ENCODE measurements around the gene RICTOR.

DNA sequence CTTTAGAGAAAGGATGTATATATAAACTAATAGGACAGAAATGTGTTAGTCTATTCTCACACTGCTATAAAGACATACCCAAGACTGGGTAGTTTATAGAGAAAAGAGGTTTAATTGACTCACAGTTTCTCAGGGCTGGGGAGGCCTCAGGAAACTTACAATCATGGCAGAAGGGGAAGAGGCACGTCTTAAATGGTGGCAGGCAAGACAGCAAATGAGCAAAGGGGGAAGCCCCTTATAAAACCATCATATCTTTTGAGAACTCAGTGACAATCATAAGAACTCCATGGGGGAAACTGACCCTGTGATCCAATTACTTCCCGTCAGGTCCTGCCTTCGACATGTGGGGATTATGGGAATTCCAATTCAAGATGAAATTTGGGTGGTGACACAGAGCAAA is 8.8 kb upstream of the RICTOR start:
- TF ChIP-seq, protein P1, sequence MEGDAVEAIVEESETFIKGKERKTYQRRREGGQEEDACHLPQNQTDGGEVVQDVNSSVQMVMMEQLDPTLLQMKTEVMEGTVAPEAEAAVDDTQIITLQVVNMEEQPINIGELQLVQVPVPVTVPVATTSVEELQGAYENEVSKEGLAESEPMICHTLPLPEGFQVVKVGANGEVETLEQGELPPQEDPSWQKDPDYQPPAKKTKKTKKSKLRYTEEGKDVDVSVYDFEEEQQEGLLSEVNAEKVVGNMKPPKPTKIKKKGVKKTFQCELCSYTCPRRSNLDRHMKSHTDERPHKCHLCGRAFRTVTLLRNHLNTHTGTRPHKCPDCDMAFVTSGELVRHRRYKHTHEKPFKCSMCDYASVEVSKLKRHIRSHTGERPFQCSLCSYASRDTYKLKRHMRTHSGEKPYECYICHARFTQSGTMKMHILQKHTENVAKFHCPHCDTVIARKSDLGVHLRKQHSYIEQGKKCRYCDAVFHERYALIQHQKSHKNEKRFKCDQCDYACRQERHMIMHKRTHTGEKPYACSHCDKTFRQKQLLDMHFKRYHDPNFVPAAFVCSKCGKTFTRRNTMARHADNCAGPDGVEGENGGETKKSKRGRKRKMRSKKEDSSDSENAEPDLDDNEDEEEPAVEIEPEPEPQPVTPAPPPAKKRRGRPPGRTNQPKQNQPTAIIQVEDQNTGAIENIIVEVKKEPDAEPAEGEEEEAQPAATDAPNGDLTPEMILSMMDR (conservative IDR thresholded peaks at IDR 0.05; ENCODE audit: low read depth, low read length): no peak
- no peak for TF ChIP-seq NFE2L2 (IDR thresholded peaks at IDR 0.05; ENCODE audit: low read depth, low read length)
- no peak for TF ChIP-seq CEBPB (IDR thresholded peaks at IDR 0.05; ENCODE audit: low read depth, low read length)
- TF ChIP-seq, protein P2, sequence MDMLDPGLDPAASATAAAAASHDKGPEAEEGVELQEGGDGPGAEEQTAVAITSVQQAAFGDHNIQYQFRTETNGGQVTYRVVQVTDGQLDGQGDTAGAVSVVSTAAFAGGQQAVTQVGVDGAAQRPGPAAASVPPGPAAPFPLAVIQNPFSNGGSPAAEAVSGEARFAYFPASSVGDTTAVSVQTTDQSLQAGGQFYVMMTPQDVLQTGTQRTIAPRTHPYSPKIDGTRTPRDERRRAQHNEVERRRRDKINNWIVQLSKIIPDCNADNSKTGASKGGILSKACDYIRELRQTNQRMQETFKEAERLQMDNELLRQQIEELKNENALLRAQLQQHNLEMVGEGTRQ (IDR thresholded peaks at IDR 0.05; ENCODE audit: low read depth, low read length): no peak
- TF ChIP-seq POLR2A (IDR thresholded peaks at IDR 0.05; ENCODE audit: low read depth, low read length): no peak
- TF ChIP-seq, protein P3, sequence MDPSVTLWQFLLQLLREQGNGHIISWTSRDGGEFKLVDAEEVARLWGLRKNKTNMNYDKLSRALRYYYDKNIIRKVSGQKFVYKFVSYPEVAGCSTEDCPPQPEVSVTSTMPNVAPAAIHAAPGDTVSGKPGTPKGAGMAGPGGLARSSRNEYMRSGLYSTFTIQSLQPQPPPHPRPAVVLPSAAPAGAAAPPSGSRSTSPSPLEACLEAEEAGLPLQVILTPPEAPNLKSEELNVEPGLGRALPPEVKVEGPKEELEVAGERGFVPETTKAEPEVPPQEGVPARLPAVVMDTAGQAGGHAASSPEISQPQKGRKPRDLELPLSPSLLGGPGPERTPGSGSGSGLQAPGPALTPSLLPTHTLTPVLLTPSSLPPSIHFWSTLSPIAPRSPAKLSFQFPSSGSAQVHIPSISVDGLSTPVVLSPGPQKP (IDR thresholded peaks at IDR 0.05; ENCODE audit: borderline replicate concordance, low read depth, low read length): no peak
- no peak for TF ChIP-seq CHD1 (IDR thresholded peaks at IDR 0.05; ENCODE audit: low read depth, low read length)
- TF ChIP-seq SMC3 (IDR thresholded peaks at IDR 0.05; ENCODE audit: low read depth, low read length): no peak
- TF ChIP-seq FOS (IDR thresholded peaks at IDR 0.05; ENCODE audit: low read depth, low read length): no peak
- no peak for TF ChIP-seq RAD21 (IDR thresholded peaks at IDR 0.05; ENCODE audit: low read length)
- no peak for TF ChIP-seq RFX5 (IDR thresholded peaks at IDR 0.05; ENCODE audit: low read depth, low read length)
- no peak for TF ChIP-seq BHLHE40 (IDR thresholded peaks at IDR 0.05; ENCODE audit: low read depth, low read length)
